ENCODE data around the gene FIG4.
A peak's percentile ranks its signal among the peaks of the same experiment; 100 is the strongest.

DNA sequence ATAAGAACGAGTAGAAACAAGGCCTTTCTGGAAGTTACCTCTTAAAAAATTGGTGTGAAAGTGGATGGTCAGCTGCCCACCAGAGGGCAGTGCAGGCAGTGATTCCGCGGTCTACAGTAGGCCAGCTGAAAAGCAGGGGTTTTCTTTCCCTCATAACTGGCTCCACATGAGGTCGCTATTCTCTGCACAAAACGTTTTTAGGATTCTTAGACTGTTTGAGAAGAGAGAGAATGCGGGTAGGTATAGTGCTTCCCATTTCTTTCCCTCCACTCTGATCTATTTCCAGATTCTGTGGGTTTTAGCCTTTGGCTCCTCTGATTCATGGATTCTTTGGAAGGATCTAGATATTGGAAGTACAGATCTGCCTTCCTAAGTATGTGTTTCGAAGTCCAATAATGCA is 14.2 kb downstream of the FIG4 start:
- TF ChIP-seq POLR2A (IDR thresholded peaks at IDR 0.05) = no peak
- TF ChIP-seq, protein P1, sequence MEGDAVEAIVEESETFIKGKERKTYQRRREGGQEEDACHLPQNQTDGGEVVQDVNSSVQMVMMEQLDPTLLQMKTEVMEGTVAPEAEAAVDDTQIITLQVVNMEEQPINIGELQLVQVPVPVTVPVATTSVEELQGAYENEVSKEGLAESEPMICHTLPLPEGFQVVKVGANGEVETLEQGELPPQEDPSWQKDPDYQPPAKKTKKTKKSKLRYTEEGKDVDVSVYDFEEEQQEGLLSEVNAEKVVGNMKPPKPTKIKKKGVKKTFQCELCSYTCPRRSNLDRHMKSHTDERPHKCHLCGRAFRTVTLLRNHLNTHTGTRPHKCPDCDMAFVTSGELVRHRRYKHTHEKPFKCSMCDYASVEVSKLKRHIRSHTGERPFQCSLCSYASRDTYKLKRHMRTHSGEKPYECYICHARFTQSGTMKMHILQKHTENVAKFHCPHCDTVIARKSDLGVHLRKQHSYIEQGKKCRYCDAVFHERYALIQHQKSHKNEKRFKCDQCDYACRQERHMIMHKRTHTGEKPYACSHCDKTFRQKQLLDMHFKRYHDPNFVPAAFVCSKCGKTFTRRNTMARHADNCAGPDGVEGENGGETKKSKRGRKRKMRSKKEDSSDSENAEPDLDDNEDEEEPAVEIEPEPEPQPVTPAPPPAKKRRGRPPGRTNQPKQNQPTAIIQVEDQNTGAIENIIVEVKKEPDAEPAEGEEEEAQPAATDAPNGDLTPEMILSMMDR (IDR thresholded peaks at IDR 0.05) = peak; percentile 95 to 99 (median 99)
